HEK293 (cell line): ENCODE data around the gene KRT6A.
"Not testable (repeated sequence)": the region's sequence is repeated elsewhere in the genome, so short reads cannot be mapped to it uniquely, and the experiment has no call there.

ENCODE experiments used
- ATF2 ChIP-seq: fragments of 450-650 bp; formaldehyde crosslinking; IDR thresholded peaks from 2 replicates; pipeline ENCODE4 v1.5.1; 2016; ENCODE audit warnings: missing biosample characterization, missing genetic modification characterization, low read depth
- CTCF ChIP-seq: fragments of 450-650 bp; formaldehyde crosslinking; IDR thresholded peaks from 2 replicates; pipeline ENCODE4 v1.5.1; 2016; ENCODE audit warnings: missing biosample characterization, missing genetic modification characterization
- KLF16 ChIP-seq: fragments of 450-650 bp; formaldehyde crosslinking; IDR thresholded peaks from 2 replicates; pipeline ENCODE4 v1.5.1; 2017; ENCODE audit warnings: missing biosample characterization, missing genetic modification characterization
- KLF17 ChIP-seq: fragments of 450-650 bp; formaldehyde crosslinking; IDR thresholded peaks from 2 replicates; pipeline ENCODE4 v1.5.1; 2016; ENCODE audit warnings: missing biosample characterization, missing genetic modification characterization
- KLF9 ChIP-seq: fragments of 450-650 bp; formaldehyde crosslinking; IDR thresholded peaks from 2 replicates; pipeline ENCODE4 v1.5.1; 2016; ENCODE audit warnings: missing biosample characterization, missing genetic modification characterization, low read depth
- SETDB1 ChIP-seq: IDR thresholded peaks from one replicate; pipeline ENCODE4 v1.6.1; 2017; ENCODE audit warnings: mild to moderate bottlenecking, low read length, moderate library complexity, mixed read lengths; ENCODE audit not compliant: insufficient read length
- ZBTB11 ChIP-seq: fragments of 450-650 bp; formaldehyde crosslinking; conservative IDR thresholded peaks from 2 replicates; pipeline ENCODE4 v1.5.1; 2016; ENCODE audit warnings: low read depth, missing biosample characterization, missing genetic modification characterization
- ZFP3 ChIP-seq: fragments of 450-650 bp; formaldehyde crosslinking; IDR thresholded peaks from 2 replicates; pipeline ENCODE4 v1.5.1; 2016; ENCODE audit warnings: low read depth, missing biosample characterization, missing genetic modification characterization
- ZNF10 ChIP-seq: fragments of 450-650 bp; formaldehyde crosslinking; IDR thresholded peaks from 2 replicates; pipeline ENCODE4 v1.5.1; 2017; ENCODE audit warnings: missing biosample characterization, missing genetic modification characterization
- ZNF174 ChIP-seq: fragments of 450-650 bp; formaldehyde crosslinking; IDR thresholded peaks from 2 replicates; pipeline ENCODE4 v1.5.0; 2017; ENCODE audit warnings: missing biosample characterization, mild to moderate bottlenecking, missing genetic modification characterization
- ZNF366 ChIP-seq: fragments of 450-650 bp; formaldehyde crosslinking; conservative IDR thresholded peaks from 2 replicates; pipeline ENCODE4 v1.5.1; 2016; ENCODE audit warnings: missing biosample characterization, missing genetic modification characterization

- not testable (repeated sequence) for TF ChIP-seq SETDB1; ATF2 (tag by site-specific recombination); ZNF10 (tag by site-specific recombination); CTCF (tag by site-specific recombination); KLF17; ZNF366 (tag by site-specific recombination); ZBTB11; ZFP3 (tag by site-specific recombination); KLF9; KLF16; ZNF174
Measured at GRCh38 chr12:52500574-52500973, 7.5 kb upstream of the KRT6A start.
